GM19452 (cell line): ENCODE results near the gene IRS2.

Source experiments
- ATAC-seq: cut with Tn5 transposase; IDR thresholded peaks from one replicate; pipeline ENCODE4 v1.9.1; 2021; ENCODE audit not compliant: unreplicated experiment

The IRS2 gene

DNA sequence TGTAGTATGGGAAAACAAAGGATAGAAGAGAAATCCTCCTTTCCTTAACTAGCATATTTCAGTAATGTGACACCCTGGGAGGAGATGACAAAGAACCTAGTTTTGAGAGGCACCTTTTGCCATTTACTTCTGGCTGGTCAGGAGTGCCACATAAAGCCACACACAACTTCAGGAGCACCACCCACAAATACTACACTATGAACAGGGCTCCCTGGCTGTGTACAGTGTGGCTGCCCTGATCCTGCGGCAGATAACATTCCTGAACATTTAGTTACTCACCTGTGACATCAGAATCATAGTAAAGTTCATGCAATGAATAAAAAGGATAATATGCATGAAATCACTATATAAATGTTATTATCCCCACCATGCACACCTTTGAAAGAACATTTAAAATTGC, 17.4 kb upstream of the IRS2 start:
- ATAC-seq, result no peak

DNA sequence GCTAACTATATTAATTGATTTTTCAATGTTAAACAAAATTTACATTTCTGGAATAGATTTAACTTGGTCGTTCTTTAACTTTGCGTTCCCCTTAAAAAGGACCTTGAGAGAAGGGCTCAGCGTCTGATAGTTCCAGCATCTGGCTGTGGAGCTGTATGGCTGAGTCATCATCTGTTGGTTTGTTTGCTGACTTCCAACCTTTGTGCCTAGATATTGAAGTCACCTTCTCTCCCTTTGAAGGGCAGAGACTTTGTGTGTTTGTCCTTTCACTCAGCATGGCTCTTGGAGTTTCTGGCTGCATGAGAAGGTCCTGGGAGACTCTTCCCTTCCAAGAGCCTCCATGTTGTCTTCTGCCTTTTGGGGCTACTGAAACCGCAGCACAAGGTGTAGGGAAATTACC, 16.6 kb upstream of the IRS2 start:
- ATAC-seq, result no peak

DNA sequence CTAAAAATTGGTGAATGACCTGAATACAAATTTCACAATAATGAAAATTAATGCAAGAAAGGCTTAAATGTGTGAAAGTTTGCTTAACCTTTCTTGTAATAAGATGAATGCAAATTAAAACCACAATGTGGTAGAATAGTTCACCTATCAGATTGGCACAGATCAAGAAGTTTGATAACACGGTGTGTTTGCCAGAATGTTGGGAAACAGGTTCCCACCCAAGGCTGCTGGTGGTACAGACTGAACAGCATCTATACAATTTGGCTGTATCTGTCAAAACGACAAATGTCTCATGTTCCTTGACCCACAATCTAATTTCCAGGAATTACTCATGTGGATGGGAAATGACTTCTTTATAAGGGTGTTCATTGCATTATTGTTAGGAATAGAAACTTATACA, 8.6 kb upstream of the IRS2 start:
- ATAC-seq, result no peak

DNA sequence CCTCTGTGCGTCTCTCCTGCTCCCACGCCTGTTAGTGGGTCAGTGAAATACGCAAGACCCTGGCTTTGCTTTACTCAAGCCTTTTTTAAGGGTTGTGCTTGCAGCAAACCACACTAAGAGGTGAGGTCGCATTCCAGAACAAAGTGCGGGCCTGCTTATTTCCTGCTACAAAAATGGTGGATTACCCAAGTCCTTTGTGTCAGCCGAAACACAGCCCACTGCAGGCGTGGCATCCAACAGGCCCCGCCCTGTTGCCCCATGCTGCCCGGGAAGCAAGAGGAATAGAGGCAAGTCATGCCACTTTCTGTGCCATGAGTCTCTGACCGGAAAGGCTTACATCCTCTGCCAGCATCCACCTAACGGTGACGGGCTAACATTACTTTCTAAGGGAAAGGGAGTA, 7.7 kb upstream of the IRS2 start:
- ATAC-seq, result no peak

DNA sequence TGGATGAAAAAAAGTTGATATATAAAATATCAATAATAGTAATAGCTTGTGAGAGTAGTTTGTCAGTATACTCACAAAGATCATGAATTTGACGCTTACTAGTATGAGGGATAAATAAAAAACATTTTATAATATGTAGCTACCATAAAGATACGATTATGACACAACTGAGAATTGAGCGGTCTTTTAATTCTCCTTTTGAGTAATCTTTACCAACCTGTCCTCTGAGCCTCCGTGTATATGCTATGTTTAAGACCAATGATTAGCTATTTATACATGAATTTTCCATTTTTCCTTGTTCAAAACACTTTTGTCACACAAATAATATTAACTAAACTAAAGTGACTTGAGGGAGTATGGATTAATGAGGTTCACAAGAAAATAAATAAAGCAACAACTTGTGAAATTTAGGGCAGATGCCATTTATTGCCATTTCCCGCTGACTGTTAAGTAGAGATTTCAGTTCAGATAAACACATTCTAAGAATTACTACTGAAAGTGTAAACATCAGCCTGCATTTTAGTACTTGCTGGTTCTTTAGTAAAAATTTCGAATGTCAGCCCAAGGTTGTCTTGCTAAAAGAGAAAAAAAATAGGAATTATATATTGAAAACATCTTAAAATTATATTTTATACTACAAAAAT, 6.2 kb upstream of the IRS2 start:
- ATAC-seq, result no peak

- no peak for ATAC-seq
These were observed 4.7 kb upstream of the IRS2 start for GRCh38 chr13:109790942-109791605.

GRCh38 chr13:109790086-109790485, 3.7 kb upstream of the IRS2 start:
- no peak for ATAC-seq

DNA sequence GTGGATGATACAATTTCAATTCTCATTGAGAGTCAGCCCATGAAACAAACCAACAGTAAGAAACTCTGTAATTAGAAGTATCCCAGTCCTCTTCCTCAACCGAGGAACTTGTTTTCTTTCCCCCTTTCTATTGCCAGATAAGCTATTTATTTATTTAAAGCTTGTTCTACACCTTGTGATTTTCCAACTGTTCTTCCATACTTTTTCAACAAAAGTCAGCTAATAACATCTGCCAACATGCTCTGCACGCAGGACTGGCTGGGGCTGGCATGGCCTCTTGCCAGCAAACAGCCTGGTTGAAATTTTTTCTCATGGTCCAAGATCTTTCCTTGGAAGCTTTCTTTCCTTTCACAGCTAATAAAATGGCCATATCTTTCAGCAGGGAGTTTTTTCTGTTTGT, 2.9 kb upstream of the IRS2 start:
- no peak for ATAC-seq

- ATAC-seq, result no peak
These were observed 2.2 kb upstream of the IRS2 start for GRCh38 chr13:109788372-109789111.

DNA sequence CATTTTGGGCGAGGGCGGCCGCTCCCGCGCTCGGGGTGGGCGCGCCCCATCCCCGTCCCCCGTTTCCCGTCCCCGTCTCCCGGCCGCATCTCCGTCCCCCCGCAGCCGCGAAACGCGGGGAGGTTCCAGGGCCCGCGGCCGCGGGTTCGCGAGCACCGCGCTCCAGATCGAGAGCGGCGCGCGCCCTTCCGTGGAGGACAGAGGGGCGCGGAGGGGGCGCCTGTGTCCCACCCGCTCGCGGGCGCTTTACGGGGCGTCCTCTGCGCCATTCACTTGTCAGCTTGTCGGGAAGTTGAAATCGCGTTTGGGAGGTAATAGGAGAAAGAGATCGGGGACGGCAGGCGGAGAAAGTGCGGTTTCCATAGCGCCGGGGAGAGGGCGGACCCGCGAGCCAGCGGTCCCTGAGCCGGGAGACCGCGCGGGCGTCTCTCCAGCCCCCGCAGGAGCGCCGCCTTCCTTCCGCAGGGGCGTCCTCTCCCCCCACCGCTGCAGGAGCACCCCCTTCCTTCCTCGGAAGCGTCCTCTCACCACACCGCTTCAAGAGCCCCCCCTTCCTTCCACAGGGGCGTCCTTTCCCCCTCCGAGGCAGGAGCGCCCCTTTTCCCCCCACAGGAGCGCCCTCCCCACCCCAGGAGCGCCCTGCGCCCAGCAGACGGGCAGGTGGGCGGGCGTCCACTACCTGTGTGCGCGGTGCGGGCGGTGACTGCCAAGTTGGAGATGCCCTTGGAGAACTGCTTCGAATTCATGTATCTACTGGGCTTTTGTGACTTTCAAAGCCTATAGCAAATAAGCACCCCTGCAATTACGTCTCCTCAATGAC, 962 bp upstream of the IRS2 start:
- peak; percentile 11 for ATAC-seq

DNA sequence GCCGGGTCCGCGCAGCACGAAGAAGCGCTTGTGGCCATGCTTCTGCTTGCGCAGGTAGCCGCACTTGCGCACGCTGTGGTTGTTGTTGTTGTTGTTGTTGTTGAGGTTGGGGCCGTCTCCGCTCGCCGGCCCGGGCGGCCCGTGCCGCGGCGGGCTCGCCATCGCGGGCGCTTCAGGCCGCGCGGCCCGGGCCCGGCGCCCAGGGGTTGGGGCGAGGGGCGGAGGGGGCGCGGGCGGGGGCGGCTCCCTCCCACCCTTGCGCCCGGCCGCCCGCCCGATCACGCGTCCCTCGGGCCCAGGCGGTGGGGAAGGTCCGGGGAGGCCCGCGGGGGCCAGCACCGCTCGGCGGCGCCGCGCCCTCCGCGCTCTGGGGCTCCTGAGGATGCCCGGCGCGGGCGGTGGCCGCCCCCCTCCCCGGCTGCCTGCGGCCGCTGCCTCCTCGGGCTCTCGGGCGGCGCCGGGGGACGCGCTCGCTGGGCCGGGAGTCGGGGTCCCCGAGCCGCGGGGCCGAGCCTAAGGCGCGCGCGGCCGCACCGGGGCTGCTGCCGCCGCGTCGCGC, 412 bp downstream of the IRS2 start:
- ATAC-seq, result peak; percentile 30

GRCh38 chr13:109785141-109785891, 1.1 kb downstream of the IRS2 start:
- ATAC-seq, result no peak

DNA sequence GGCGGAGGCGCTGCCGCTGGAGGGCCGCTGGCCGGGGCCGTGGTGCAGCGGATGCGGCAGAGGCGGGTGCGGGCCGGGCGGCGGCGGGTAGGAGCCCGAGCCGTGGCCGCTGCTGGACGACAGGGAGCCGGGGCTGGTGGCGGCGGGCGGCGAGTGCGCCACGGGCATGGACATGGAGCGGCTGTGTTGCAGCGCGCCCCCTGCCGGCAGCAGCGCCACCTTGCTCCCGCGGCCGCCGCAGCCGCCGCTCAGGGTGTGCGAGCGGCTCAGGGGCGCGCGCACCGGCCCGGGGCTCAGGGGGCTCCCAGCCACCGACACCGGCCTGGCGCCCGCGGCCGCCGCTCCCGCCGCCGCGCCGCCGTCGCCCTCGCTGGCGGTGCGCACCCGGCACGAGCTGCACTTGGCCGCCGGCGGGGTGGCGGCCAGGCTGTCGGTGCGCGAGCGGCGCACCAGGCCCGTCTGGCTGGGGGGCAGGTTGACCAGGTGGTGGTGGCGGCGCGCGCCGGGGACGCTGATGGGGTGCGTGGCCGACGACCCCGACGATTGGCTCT, 1.7 kb downstream of the IRS2 start:
- no peak for ATAC-seq

GRCh38 chr13:109783815-109784589, 2.4 kb downstream of the IRS2 start:
- ATAC-seq, result no peak

DNA sequence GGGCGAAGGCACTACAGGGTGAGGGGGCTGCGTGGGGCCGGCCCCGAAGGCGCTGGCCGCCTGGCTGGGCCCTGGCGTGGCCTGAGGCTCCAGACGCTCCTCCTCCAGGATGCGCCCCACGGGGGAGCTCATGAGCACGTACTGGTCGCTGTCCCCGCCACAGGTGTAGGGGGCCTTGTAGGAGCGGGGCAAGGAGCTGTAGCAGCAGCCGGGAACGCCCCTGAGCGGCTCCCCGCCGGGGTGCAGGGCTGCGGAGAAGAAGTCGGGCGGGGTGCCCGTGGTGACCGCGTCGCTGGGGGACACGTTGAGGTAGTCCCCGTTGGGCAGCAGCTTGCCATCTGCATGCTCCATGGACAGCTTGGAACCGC, 3.0 kb downstream of the IRS2 start:
- ATAC-seq, result no peak

GRCh38 chr13:109782823-109783431, 3.5 kb downstream of the IRS2 start:
- ATAC-seq, result no peak

DNA sequence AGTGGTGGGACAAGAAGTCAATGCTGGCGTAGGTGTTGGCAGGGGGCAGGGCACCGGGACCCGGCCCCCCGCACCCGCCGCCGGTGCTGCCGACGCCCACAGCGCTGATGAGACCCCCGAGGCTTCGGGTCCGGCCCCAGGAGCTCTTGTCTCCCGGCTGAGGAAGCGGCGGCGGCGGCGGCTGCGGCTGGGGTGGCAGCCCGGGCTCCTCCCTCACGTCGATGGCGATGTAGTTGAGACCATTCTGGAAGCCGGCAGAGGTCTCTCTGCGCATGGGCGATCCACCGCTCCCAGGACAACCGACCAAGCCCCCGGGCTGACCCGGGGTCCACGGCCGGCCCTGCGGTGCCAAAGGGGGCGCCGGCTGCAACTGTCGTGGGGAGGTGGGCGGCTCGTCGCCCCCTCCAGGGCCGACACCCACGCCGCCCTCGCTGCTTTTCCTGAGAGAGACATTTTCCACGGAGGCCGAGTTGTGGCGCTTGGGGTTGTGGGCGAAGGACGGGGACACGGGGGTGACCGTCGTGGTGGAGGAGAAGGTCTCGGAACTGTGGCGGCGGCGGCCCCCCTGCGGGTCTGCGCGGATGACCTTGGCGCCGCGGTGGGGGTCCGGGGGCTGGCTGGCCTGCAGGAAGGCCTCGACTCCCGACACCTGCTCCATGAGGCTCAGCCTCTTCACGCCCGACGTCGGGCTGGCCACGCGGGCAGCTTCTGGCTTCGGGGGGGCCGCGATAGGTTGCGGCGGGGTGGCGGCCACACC, 4.1 kb downstream of the IRS2 start:
- ATAC-seq, result no peak

- no peak for ATAC-seq
These were observed 4.9 kb downstream of the IRS2 start for GRCh38 chr13:109781384-109782065.
